ENCODE data around the gene ANKRD11. TPM values are rescaled to one million over a fixed set of nuclear protein-coding genes. Genes with fewer than 3 reads are reported as not detected.

The ANKRD11 gene
- total RNA-seq, 2 experiments from 2014 or later = 144 to 145 TPM

GRCh38 chr16:89230255-89230654 lies 260.1 kb downstream of the ANKRD11 start:
- Mint-ChIP-seq H3K36me3 (ENCODE audit: low read depth) (peaks cover 70% of the 10 kb centered on the region), H3K27me3 (no peaks in the 10 kb centered on the region), H3K4me3 (no peak overlapping the region), H3K27ac (no peak overlapping the region), H3K9me3 (ENCODE audit: low read depth) (peaks cover 24% of the 10 kb centered on the region), H3K4me1 (peaks cover 3% of the 10 kb centered on the region)
- DNase-seq (no peak), ATAC-seq (no peak)
- POLR2A ChIA-PET = no interaction called here
- intact Hi-C loops (cut with DNase I, micrococcal nuclease) = no loop called here
- CTCF ChIA-PET = no interaction called here

GRCh38 chr16:89224665-89225064 lies 265.7 kb downstream of the ANKRD11 start:
- ChIA-PET POLR2A (no interaction called here), CTCF (no interaction called here)
- H3K9me3 Mint-ChIP-seq (ENCODE audit: low read depth) = peaks cover 24% of the 10 kb centered on the region
- intact Hi-C loops (cut with DNase I, micrococcal nuclease) = no loop called here
- no peak overlapping the region for H3K27ac Mint-ChIP-seq
- H3K4me3 Mint-ChIP-seq = no peak overlapping the region
- DNase-seq (no peak), ATAC-seq (no peak)
- no peaks in the 10 kb centered on the region for H3K27me3 Mint-ChIP-seq
- peaks cover 63% of the 10 kb centered on the region for H3K36me3 Mint-ChIP-seq (ENCODE audit: low read depth)
- peaks cover 3% of the 10 kb centered on the region for H3K4me1 Mint-ChIP-seq

GRCh38 chr16:89222931-89223330 lies 267.4 kb downstream of the ANKRD11 start:
- Mint-ChIP-seq H3K4me3 (no peak overlapping the region), H3K36me3 (ENCODE audit: low read depth) (peaks cover 52% of the 10 kb centered on the region), H3K4me1 (peaks cover 8% of the 10 kb centered on the region), H3K27me3 (no peaks in the 10 kb centered on the region), H3K27ac (no peak overlapping the region), H3K9me3 (ENCODE audit: low read depth) (peaks cover 13% of the 10 kb centered on the region)
- ATAC-seq (no peak), DNase-seq (no peak)
- ChIA-PET CTCF (no interaction called here), POLR2A (no interaction called here)
- intact Hi-C loops (cut with DNase I, micrococcal nuclease) = no loop called here

GRCh38 chr16:89221604-89222003 lies 268.8 kb downstream of the ANKRD11 start:
- ATAC-seq = no peak
- H3K4me3 Mint-ChIP-seq = no peak overlapping the region
- peaks cover 10% of the 10 kb centered on the region for H3K4me1 Mint-ChIP-seq
- POLR2A ChIA-PET = no interaction called here
- H3K9me3 Mint-ChIP-seq (ENCODE audit: low read depth) = peaks cover 3% of the 10 kb centered on the region
- peaks cover 38% of the 10 kb centered on the region for H3K36me3 Mint-ChIP-seq (ENCODE audit: low read depth)
- H3K27me3 Mint-ChIP-seq = no peaks in the 10 kb centered on the region
- H3K27ac Mint-ChIP-seq = no peak overlapping the region
- CTCF ChIA-PET = no interaction called here
- intact Hi-C loops (cut with DNase I, micrococcal nuclease) = no loop called here
- no peak for DNase-seq

- POLR2A ChIA-PET = no interaction called here
- CTCF ChIA-PET = no interaction called here
- no peak overlapping the region for H3K27ac Mint-ChIP-seq
- no peaks in the 10 kb centered on the region for H3K27me3 Mint-ChIP-seq
- DNase-seq (no peak), ATAC-seq (no peak)
- H3K9me3 Mint-ChIP-seq (ENCODE audit: low read depth) = no peaks in the 10 kb centered on the region
- H3K4me1 Mint-ChIP-seq = peaks cover 19% of the 10 kb centered on the region
- peaks cover 18% of the 10 kb centered on the region for H3K36me3 Mint-ChIP-seq (ENCODE audit: low read depth)
- intact Hi-C loops (cut with DNase I, micrococcal nuclease) = loop anchor here (5.0 to 10.0 kb wide), 2 partner anchors 402 to 645 kb away; partner anchors contain the start of gene ZC3H18 (in 1 of the 2)
- H3K4me3 Mint-ChIP-seq = peak overlapping the region; percentile 83
These were observed 271.0 kb downstream of the ANKRD11 start for GRCh38 chr16:89219365-89219764.

Other genes starting within 250 kb of the ANKRD11 start
- 10 to 100 TPM; 68.6 to 76.7 TPM for gene SPG7, start 17.8 kb upstream of the ANKRD11 start, total RNA-seq
- 1,000 to 10,000 TPM; 2,518 to 3,038 TPM for gene RPL13, start 70.1 kb upstream of the ANKRD11 start, total RNA-seq
- 10 to 100 TPM; 17.3 to 18.7 TPM for gene CPNE7, start 85.2 kb upstream of the ANKRD11 start, total RNA-seq
- gene DPEP1, start 123.1 kb upstream of the ANKRD11 start, total RNA-seq = not detected
- gene CHMP1A, start 167.1 kb upstream of the ANKRD11 start, total RNA-seq = 10 to 100 TPM; 37.9 to 67.3 TPM
- gene SPATA33, start 167.3 kb upstream of the ANKRD11 start, total RNA-seq = 10 to 100 TPM in 1 of 2 experiments, 1 to 10 TPM in 1; 6.8 to 11.6 TPM
- gene CDK10, start 196.1 kb upstream of the ANKRD11 start, total RNA-seq = 10 to 100 TPM; 78.1 to 89.8 TPM
- gene SPATA2L, start 211.1 kb upstream of the ANKRD11 start, total RNA-seq = 1 to 10 TPM; 4.9 to 6.5 TPM
- gene VPS9D1, start 230.3 kb upstream of the ANKRD11 start, total RNA-seq = 1 to 10 TPM; 2.0 to 2.6 TPM
- gene ZNF276, start 231.0 kb upstream of the ANKRD11 start, total RNA-seq = 10 to 100 TPM; 21.3 to 24.8 TPM

Measured in activated CD4-positive, alpha-beta T cell treated with anti-CD3 and anti-CD28 coated beads for 36 hours (primary cell).